ENCODE data around the gene NOP53. TPM values are rescaled to one million over a fixed set of nuclear protein-coding genes. Genes with fewer than 3 reads are reported as not detected.

The NOP53 gene
- total and polyA plus RNA-seq, 2 of the 13 experiments (the other 11 are each of a cell fraction or from before 2014, with no cell fraction given): 53.9 to 141 TPM

DNA sequence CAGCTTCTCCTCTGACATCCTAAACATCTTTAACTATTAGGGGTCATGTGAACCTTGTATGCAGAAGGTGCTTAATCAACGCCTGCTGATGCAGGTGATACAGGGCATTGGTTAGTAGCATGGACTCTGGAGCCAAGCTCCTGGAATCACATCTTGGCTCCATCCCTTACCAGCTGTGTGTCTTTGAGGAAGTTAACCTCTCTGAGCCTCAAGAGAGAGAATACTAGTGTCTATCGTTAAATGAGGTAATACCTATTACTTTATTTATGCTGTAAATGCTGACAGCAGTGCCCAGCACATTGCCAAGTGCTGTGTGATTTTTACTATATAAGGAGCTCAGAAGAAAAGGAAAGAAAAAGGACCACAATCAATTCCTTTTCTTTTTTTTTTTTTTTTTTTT is 22.0 kb downstream of the NOP53 start (continued):
- TF ChIP-seq AHDC1 (CRISPR knock-in tag; IDR thresholded peaks at IDR 0.05; ENCODE audit: borderline replicate concordance) (no peak), CERS6 (CRISPR knock-in tag; IDR thresholded peaks at IDR 0.05) (no peak)
- TF ChIP-seq, protein P1, sequence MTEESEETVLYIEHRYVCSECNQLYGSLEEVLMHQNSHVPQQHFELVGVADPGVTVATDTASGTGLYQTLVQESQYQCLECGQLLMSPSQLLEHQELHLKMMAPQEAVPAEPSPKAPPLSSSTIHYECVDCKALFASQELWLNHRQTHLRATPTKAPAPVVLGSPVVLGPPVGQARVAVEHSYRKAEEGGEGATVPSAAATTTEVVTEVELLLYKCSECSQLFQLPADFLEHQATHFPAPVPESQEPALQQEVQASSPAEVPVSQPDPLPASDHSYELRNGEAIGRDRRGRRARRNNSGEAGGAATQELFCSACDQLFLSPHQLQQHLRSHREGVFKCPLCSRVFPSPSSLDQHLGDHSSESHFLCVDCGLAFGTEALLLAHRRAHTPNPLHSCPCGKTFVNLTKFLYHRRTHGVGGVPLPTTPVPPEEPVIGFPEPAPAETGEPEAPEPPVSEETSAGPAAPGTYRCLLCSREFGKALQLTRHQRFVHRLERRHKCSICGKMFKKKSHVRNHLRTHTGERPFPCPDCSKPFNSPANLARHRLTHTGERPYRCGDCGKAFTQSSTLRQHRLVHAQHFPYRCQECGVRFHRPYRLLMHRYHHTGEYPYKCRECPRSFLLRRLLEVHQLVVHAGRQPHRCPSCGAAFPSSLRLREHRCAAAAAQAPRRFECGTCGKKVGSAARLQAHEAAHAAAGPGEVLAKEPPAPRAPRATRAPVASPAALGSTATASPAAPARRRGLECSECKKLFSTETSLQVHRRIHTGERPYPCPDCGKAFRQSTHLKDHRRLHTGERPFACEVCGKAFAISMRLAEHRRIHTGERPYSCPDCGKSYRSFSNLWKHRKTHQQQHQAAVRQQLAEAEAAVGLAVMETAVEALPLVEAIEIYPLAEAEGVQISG (CRISPR knock-in tag; IDR thresholded peaks at IDR 0.05): no peak
